ENCODE measurements around the gene FOLR3. TPM values are rescaled to one million over a fixed set of nuclear protein-coding genes. Genes with fewer than 3 reads are reported as not detected.

The FOLR3 gene
- total RNA-seq, 1 donor from 2014 or later: not detected

DNA sequence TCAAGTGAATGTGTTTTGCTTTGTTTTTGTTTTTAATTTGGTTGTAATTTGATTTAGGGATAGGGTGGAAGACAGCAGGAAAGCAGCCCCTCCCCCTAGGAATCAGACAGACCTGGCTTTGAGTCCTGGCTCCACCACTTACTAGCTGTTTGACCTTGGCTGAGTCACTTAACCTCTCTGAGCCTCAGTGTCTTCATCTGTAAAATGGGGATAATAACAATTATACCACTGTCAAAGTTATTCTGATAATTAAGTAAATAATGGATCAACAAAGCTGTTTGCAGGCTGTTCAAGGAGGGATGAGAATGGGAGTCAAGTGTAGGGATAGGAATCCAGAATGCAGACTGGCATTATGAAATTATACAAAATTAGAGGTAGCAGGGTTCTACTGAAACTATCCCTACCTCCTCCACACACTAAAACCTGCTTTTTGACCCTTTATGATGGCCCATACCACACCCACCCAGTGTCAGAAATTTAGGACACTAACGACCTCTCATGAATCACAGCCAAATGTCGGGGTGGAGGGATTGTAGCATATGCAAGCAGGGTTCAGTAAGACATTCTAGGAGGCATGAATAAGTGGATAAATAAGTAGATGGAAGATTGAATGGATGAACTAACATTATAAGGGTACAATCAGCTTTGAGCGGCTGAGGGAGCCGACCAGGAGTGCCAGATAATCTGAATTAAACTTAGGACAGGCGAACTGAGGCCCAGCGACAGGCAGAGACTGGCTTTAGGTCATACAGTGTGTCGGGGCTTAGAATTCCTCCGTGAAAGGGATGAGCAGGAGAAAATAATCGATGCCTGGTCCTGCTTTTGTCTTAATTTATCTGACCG, 24.0 kb upstream of the FOLR3 start:
- Mint-ChIP-seq H3K36me3 (peaks cover 5% of the 10 kb centered on the region), H3K27me3 (ENCODE audit: low read depth) (peaks cover 1% of the 10 kb centered on the region), H3K4me3 (peak overlapping the region; percentile 95), H3K4me1 (peaks cover 15% of the 10 kb centered on the region), H3K9me3 (no peaks in the 10 kb centered on the region), H3K27ac (peak overlapping the region; percentile 100)
- TF ChIP-seq, protein P1, sequence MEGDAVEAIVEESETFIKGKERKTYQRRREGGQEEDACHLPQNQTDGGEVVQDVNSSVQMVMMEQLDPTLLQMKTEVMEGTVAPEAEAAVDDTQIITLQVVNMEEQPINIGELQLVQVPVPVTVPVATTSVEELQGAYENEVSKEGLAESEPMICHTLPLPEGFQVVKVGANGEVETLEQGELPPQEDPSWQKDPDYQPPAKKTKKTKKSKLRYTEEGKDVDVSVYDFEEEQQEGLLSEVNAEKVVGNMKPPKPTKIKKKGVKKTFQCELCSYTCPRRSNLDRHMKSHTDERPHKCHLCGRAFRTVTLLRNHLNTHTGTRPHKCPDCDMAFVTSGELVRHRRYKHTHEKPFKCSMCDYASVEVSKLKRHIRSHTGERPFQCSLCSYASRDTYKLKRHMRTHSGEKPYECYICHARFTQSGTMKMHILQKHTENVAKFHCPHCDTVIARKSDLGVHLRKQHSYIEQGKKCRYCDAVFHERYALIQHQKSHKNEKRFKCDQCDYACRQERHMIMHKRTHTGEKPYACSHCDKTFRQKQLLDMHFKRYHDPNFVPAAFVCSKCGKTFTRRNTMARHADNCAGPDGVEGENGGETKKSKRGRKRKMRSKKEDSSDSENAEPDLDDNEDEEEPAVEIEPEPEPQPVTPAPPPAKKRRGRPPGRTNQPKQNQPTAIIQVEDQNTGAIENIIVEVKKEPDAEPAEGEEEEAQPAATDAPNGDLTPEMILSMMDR (IDR thresholded peaks at IDR 0.05; ENCODE audit: unreplicated experiment): no peak
- no peak for DNase-seq (ENCODE audit: low spot score in 2 of 2, unreplicated experiment in 2 of 2)

DNA sequence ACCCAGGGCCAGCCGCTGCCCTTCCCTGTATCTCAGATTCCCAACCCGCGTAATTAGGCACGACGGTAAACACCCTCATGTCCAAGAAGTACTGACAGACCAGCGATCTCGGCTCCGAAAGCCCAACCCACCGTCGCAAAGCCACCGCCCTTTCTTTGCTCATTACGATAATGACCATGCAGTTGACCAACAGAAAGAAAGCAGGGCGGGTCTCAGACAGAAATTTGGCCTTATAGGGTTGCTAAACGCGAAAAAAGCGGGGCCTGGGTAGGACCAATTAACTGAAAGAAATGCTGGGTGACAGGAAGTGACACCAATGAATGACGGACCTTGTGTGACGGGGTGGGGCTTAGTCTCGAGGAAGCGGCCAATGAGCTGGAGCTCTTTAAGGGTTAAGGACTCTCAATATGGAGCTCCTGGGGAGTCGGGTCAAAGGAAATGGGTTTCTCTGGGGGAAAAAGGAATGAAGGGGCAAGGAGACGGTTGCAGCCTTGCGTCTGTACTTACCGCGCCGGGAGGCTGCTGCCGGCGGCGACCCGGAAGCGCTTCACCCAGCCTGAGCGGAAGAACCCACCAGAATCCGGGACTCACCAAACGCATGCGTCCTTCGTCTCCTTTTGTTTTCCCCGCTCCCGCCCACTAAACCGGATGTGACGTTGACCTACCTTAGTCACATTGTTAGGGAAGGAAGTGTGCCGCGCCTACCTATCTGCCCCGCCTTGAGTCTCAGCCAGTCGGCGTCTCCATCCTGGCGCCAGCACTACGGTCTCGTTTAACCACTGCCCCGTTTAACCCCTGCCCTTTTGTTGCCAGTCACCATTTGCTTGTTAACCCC, 23.2 kb upstream of the FOLR3 start, which contains the start of gene ANAPC15:
TSS of gene ANAPC15 (minus strand) at position 553 of the 835 bp plus-strand sequence. CDS start 1,419 bp downstream, outside the sequence.
- Mint-ChIP-seq H3K27me3 (ENCODE audit: low read depth) (peaks cover 1% of the 10 kb centered on the region), H3K9me3 (no peaks in the 10 kb centered on the region), H3K27ac (peak within 1 kb of the TSS; percentile 100), H3K4me1 (peaks cover 19% of the 10 kb centered on the region), H3K4me3 (peak within 1 kb of the TSS; percentile 95), H3K36me3 (peaks cover 5% of the 10 kb centered on the region)
- TF ChIP-seq, protein P1 (IDR thresholded peaks at IDR 0.05; ENCODE audit: unreplicated experiment): no peak
- peak; percentile 92 to 94 for DNase-seq (ENCODE audit: low spot score in 2 of 2, unreplicated experiment in 2 of 2)

DNA sequence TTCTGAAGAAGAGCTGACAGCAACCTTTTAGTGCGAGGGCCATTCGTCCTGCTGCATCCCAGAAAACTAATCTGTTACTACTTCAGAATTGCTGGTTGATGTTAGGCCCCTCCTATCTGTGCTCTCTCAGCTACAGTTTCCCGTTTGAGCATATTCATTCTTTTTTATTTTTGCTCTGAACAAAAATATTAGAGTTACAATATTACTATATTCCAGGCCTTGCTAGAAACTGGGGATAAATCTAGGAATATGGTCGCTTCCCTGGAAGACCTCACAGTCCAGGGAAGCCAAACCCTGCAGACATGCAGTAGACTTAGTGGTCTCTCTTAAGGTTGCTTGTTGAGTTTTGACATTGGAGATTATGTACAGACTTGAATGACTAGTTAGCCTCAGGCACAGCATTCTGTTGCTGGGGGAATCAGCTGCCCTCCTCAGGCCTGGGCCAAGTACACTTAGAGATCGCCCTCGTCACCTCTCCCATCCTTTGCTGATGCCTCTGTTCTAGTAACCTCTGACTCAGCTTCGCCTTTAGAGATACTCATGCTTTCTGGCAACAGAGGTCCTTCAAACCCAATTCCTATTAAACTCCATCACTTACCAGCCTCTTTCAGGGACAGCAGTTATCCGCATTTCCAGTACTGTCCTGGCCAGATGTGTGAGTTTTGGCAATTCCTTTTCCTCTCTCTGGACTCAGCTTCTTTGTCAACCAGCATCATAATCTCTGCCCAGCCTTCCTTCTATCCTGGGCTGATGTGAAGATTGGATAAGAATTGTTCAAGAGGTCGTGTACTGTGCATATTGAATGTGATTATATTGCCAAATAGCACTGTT, 22.3 kb upstream of the FOLR3 start:
- Mint-ChIP-seq H3K27ac (peak overlapping the region; percentile 100), H3K9me3 (no peaks in the 10 kb centered on the region), H3K4me1 (peaks cover 23% of the 10 kb centered on the region), H3K36me3 (peaks cover 2% of the 10 kb centered on the region), H3K27me3 (ENCODE audit: low read depth) (peaks cover 1% of the 10 kb centered on the region), H3K4me3 (peak overlapping the region; percentile 95)
- TF ChIP-seq, protein P1 (IDR thresholded peaks at IDR 0.05; ENCODE audit: unreplicated experiment): no peak
- DNase-seq (ENCODE audit: low spot score in 2 of 2, unreplicated experiment in 2 of 2): no peak

DNA sequence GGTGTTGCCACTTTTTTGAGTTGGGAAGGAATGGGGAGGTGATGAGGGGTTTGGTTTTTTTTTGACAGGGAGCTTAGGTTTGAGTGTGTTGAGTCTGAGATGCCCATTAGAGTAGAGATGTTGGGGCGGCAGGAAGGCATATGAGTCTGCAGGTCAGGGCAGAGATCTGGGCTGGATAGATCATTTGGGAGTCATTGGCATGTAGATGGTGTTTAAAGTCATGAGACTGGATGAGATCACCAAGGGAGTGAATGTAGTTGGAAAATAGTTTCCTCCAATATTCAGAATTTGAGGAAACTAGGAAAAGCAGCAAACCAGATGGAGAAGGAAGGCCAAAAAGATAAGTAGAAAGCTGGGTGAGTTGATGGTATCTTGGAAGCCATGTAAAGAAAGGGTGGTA, 21.0 kb upstream of the FOLR3 start:
- Mint-ChIP-seq H3K27ac (no peak overlapping the region), H3K4me3 (no peak overlapping the region), H3K27me3 (ENCODE audit: low read depth) (peaks cover 1% of the 10 kb centered on the region), H3K9me3 (no peaks in the 10 kb centered on the region), H3K36me3 (peaks cover 2% of the 10 kb centered on the region), H3K4me1 (peaks cover 35% of the 10 kb centered on the region)
- TF ChIP-seq, protein P1 (IDR thresholded peaks at IDR 0.05; ENCODE audit: unreplicated experiment): no peak
- no peak for DNase-seq (ENCODE audit: low spot score in 2 of 2, unreplicated experiment in 2 of 2)

All from mesothelial cell of epicardium (in vitro differentiated cells).